HFF-Myc (cell line): ENCODE measurements around the gene CELF4.
A peak's percentile ranks its signal among the peaks of the same experiment; 100 is the strongest.

Experiments used
- DNase-seq: peaks from one replicate; pipeline ENCODE4 v3.0.0-alpha.2; 2011; ENCODE audit warnings: low read depth; ENCODE audit errors: extremely low read depth
- H3K4me3 ChIP-seq: replicated peaks from 2 replicates; pipeline ENCODE4 v1.5.1; 2011; ENCODE audit warnings: low read depth, mild to moderate bottlenecking, control low read depth, low read length
- TF ChIP-seq, protein P1 (sequence below): IDR thresholded peaks from 2 replicates; pipeline ENCODE4 v1.5.1; 2012; ENCODE audit warnings: mild to moderate bottlenecking, low read depth, low read length, control low read depth; ENCODE audit errors: missing control alignments

CELF4 gene

DNA sequence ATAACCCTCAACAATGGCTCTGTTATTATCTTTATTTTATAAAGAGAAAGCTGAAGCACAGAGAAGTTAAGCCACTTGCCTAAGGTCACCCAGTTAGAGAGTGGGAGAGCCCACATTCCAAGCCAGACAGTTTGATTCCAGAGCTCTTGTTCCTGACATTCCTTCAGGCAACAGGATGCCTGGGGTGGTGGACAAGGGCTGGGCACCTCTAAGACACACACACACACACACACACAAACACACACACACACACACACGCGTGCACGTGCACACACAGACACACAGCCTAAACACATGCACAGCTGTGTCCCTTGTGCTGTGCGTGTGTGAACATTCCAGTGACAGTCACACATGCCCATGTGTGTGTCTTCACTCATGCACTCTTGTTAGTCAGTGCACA lies 26.4 kb downstream of the CELF4 start:
- TF ChIP-seq, protein P1, sequence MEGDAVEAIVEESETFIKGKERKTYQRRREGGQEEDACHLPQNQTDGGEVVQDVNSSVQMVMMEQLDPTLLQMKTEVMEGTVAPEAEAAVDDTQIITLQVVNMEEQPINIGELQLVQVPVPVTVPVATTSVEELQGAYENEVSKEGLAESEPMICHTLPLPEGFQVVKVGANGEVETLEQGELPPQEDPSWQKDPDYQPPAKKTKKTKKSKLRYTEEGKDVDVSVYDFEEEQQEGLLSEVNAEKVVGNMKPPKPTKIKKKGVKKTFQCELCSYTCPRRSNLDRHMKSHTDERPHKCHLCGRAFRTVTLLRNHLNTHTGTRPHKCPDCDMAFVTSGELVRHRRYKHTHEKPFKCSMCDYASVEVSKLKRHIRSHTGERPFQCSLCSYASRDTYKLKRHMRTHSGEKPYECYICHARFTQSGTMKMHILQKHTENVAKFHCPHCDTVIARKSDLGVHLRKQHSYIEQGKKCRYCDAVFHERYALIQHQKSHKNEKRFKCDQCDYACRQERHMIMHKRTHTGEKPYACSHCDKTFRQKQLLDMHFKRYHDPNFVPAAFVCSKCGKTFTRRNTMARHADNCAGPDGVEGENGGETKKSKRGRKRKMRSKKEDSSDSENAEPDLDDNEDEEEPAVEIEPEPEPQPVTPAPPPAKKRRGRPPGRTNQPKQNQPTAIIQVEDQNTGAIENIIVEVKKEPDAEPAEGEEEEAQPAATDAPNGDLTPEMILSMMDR: no peak
- no peak overlapping the region for H3K4me3 ChIP-seq

DNA sequence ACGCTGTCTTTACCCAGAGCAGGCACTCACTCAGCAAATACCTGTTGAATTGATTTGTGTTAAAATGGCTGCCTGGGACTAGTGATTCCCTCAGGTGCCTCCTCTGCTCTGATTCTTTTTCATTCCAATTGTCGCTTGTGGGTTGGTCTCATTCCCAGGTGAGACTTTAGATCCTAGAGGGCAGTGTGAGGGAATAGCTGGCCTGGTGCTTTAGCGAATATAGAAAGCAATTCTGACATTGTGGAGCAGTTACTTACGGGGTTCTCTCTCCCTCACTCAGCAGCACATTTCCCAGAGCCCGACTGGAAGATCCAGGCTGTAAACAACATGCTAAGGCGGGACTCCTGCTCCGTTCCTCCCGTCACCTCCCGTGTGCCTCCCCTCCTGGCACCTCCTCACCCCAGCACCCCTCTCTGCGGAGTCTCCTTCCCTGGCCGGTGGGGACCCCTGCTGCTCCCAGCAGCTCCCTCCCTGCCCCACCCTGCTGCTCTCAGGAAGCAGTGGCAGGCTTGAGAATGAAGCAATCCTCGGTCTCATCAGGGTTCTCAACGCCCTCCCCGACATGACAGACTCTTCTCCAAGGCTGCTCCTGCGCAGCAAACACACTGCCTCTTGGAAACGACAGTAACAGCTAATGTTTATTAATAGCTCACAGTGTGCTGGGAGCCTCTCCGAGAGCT lies 26.9 kb downstream of the CELF4 start:
- TF ChIP-seq, protein P1: no peak
- no peak for DNase-seq
- no peak overlapping the region for H3K4me3 ChIP-seq

More for the DNA sequence above, 26.4 kb downstream of the CELF4 start:
- DNase-seq: no peak

DNA sequence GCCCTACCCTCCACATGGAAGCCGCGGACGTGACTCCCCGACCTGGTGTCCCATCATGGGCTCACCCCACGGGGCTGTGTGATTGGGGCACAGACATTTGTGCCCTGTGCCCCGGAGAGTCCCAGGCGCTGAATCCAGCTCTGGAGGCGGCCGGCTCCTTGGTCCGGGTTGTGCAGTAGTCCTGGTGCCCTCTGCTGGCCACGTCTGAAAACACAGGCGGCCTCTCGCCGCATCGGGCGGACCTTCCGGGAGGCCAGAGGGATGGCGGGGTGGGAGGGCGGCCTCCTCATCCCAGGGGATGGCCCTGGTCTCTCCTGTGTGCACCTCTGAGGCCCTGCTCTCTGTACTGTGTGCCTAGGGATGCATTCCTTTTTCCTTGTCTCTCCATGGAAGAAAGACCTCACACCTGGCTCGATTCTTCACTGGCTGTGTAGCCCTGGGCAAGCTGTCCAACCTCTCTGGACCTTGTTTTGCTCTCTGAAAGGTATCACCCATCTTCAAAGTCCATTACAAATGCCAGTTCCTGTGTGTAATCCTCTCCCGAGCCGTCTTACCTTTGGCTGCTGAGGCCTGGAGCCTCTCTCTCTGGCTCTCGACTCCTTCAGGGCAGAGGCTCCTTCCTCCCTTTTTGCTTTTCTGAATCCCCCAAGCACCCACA lies 27.6 kb downstream of the CELF4 start:
- TF ChIP-seq, protein P1: peak; percentile 84
- peak; percentile 4 for DNase-seq
- no peak overlapping the region for H3K4me3 ChIP-seq

DNA sequence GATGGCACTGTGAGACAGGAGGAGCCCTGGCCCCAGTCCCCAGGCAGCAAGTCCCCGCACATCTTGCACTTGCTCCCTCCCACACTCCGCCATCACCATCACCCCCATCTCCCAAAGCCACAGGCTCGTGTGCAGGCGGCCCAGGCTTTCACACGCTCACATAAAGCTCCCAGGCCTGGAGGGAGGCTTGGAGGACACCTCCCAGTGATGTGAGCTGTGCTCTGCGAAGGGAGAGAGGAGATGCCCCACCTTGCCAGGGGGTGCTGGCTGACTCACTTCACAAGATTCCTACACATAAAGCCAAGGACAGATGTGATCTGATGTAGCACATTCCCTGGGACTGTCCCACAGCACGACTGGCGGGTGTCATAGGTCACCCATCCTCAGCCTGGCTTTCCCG lies 28.9 kb downstream of the CELF4 start:
- TF ChIP-seq, protein P1: no peak
- no peak overlapping the region for H3K4me3 ChIP-seq
- DNase-seq: no peak

DNA sequence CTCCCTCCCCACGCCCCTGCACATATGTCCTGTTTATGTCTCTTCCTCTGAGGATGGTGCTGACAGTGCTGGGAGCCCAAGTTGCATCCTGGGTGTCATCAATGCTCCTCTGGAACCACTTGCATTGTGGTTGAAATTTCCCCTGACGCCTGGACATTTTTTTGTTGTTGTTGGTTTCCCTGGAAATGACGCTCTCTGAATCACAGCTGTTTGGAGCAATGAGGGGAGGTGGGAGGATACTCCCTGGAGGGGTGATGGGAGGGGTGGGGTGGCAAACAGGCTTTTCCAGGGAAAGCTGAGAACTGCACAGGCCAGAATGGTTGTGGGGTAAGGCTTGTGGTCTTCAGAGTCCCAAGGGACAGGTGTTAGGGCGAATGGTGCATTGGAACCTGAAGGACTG lies 29.6 kb downstream of the CELF4 start:
- no peak for DNase-seq
- TF ChIP-seq, protein P1: no peak

DNA sequence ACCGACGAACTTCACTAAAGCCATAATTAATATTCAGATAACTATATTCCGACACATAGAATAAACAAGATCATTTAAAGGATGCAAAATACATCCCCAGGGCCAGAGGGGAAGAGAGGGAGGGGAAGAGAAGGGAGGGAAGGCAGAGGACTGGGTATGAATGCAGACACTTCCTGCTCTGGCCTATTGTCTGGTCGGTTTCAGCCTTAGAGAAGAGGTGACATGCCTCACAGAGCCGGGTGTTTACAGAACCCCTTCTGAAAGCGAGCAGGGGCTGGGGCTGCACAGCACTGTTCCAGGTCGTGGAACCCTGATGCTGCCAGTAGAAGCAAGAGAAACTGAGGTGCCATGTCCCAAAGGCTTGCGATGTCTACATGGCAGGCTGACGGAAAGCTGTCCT lies 31.0 kb downstream of the CELF4 start:
- DNase-seq: no peak
- H3K4me3 ChIP-seq: no peak overlapping the region
- TF ChIP-seq, protein P1: no peak

More for the DNA sequence above, 29.6 kb downstream of the CELF4 start:
- H3K4me3 ChIP-seq: no peak overlapping the region
